HEK293T (cell line): Measurements from ENCODE around the gene UBE3D.

Experiments used
- CTCF ChIA-PET: fragments of 350-600 bp; formaldehyde crosslinking; extraction: SDS; loops from one replicate; lab custom pipeline; 2021; ENCODE audit warnings: antibody characterized with exemption, inconsistent platforms; lab: Yijun Ruan, JAX
- POLR2A ChIA-PET: fragments of 350-600 bp; formaldehyde crosslinking; extraction: SDS; loops from one replicate; lab custom pipeline; 2020; ENCODE audit warnings: antibody characterized with exemption, inconsistent platforms; lab: Yijun Ruan, JAX
- DNase-seq: peaks from one replicate; pipeline ENCODE4 v3.0.0; 2012; ENCODE audit warnings: mixed read lengths; ENCODE audit errors: extremely low spot score
- ARNT ChIP-seq: fragments of 450-650 bp; IDR thresholded peaks from 2 replicates; pipeline ENCODE4 v1.6.1; 2017; ENCODE audit warnings: mild to moderate bottlenecking
- BHLHE40 ChIP-seq: fragments of 450-650 bp; IDR thresholded peaks from 2 replicates; pipeline ENCODE4 v1.6.1; 2016; ENCODE audit warnings: mild to moderate bottlenecking, moderate library complexity, borderline replicate concordance
- CTBP1 ChIP-seq: fragments of 450-650 bp; IDR thresholded peaks from 2 replicates; pipeline ENCODE4 v1.6.1; 2016; ENCODE audit warnings: borderline replicate concordance
- ELF4 ChIP-seq: fragments of 450-650 bp; IDR thresholded peaks from 2 replicates; pipeline ENCODE4 v1.6.1; 2017; ENCODE audit warnings: antibody characterized with exemption
- FOXA1 ChIP-seq: fragments of 450-650 bp; IDR thresholded peaks from 2 replicates; pipeline ENCODE4 v1.6.1; 2016; ENCODE audit warnings: mild to moderate bottlenecking
- FOXK2 ChIP-seq: fragments of 450-650 bp; IDR thresholded peaks from 2 replicates; pipeline ENCODE4 v1.6.1; 2016; ENCODE audit warnings: mild to moderate bottlenecking
- FOXM1 ChIP-seq: fragments of 450-650 bp; IDR thresholded peaks from 2 replicates; pipeline ENCODE4 v1.6.1; 2017; ENCODE audit warnings: mild to moderate bottlenecking, borderline replicate concordance
- HDGF ChIP-seq: fragments of 450-650 bp; IDR thresholded peaks from 2 replicates; pipeline ENCODE4 v1.6.1; 2017; ENCODE audit warnings: antibody characterized with exemption, borderline replicate concordance
- L3MBTL2 ChIP-seq: fragments of 450-650 bp; conservative IDR thresholded peaks from 2 replicates; pipeline ENCODE4 v1.6.1; 2016; ENCODE audit warnings: mild to moderate bottlenecking
- LEF1 ChIP-seq: fragments of 450-650 bp; IDR thresholded peaks from 2 replicates; pipeline ENCODE4 v1.6.1; 2017; ENCODE audit warnings: mild to moderate bottlenecking, borderline replicate concordance
- NFRKB ChIP-seq: fragments of 450-650 bp; IDR thresholded peaks from 2 replicates; pipeline ENCODE4 v1.6.1; 2016; ENCODE audit warnings: mild to moderate bottlenecking, moderate library complexity
- PKNOX1 ChIP-seq: fragments of 450-650 bp; IDR thresholded peaks from 2 replicates; pipeline ENCODE4 v1.6.1; 2016
- SP1 ChIP-seq: fragments of 450-650 bp; IDR thresholded peaks from 2 replicates; pipeline ENCODE4 v1.6.1; 2017
- SUZ12 ChIP-seq: fragments of 450-650 bp; IDR thresholded peaks from 2 replicates; pipeline ENCODE4 v1.6.1; 2016; ENCODE audit warnings: mild to moderate bottlenecking
- TARDBP ChIP-seq: fragments of 450-650 bp; IDR thresholded peaks from 2 replicates; pipeline ENCODE4 v1.6.1; 2016
- ZNF384 ChIP-seq: fragments of 450-650 bp; IDR thresholded peaks from 2 replicates; pipeline ENCODE4 v1.6.1; 2016

UBE3D gene

GRCh38 chr6:83073615-83074014, 8.0 kb upstream of the UBE3D start:
- no peak for TF ChIP-seq ARNT
- no peak for TF ChIP-seq HDGF
- no peak for TF ChIP-seq NFRKB
- TF ChIP-seq ZNF384 = no peak
- TF ChIP-seq TARDBP = no peak
- no peak for TF ChIP-seq L3MBTL2
- TF ChIP-seq ELF4 = no peak
- TF ChIP-seq LEF1 = no peak
- TF ChIP-seq CTBP1 = no peak
- TF ChIP-seq FOXK2 = no peak
- no peak for TF ChIP-seq PKNOX1
- TF ChIP-seq FOXA1 = no peak
- TF ChIP-seq SUZ12 = no peak
- TF ChIP-seq BHLHE40 = no peak
- no peak for TF ChIP-seq SP1
- POLR2A ChIA-PET = no interaction called here
- CTCF ChIA-PET = interaction anchor here (0.7 kb wide), 1 partner anchor 37 kb away, joined by 3 read pairs; no protein-coding TSS in a partner anchor
- no peak for DNase-seq

- TF ChIP-seq BHLHE40 (no peak), L3MBTL2 (no peak), SP1 (no peak), PKNOX1 (no peak), ELF4 (no peak), HDGF (no peak), FOXM1 (no peak)
- ChIA-PET POLR2A (no interaction called here), CTCF (no interaction called here)
- no peak for DNase-seq
Measured at GRCh38 chr6:83072726-83073125, 7.1 kb upstream of the UBE3D start.

- DNase-seq = no peak
- TF ChIP-seq FOXK2 = no peak
- no peak for TF ChIP-seq LEF1
- TF ChIP-seq BHLHE40 = no peak
- no peak for TF ChIP-seq ZNF384
- TF ChIP-seq ELF4 = no peak
- no peak for TF ChIP-seq ARNT
- TF ChIP-seq SP1 = no peak
- TF ChIP-seq PKNOX1 = no peak
- no peak for TF ChIP-seq CTBP1
- no peak for TF ChIP-seq SUZ12
- TF ChIP-seq FOXM1 = no peak
- TF ChIP-seq L3MBTL2 = no peak
- TF ChIP-seq TARDBP = no peak
- ChIA-PET POLR2A (no interaction called here), CTCF (interaction anchor here (0.6 kb wide), 1 partner anchor 143 kb away, joined by 3 read pairs; no protein-coding TSS in a partner anchor)
Measured at GRCh38 chr6:83071707-83072106, 6.1 kb upstream of the UBE3D start.

GRCh38 chr6:83071023-83071422, 5.4 kb upstream of the UBE3D start:
- POLR2A ChIA-PET = no interaction called here
- CTCF ChIA-PET = no interaction called here
- TF ChIP-seq HDGF = no peak
- no peak for TF ChIP-seq L3MBTL2
- no peak for TF ChIP-seq BHLHE40
- TF ChIP-seq SUZ12 = no peak
- TF ChIP-seq ELF4 = no peak
- TF ChIP-seq TARDBP = no peak
- no peak for TF ChIP-seq ARNT
- no peak for TF ChIP-seq CTBP1
- no peak for TF ChIP-seq FOXM1
- TF ChIP-seq NFRKB = no peak
- no peak for DNase-seq

GRCh38 chr6:83069633-83070032, 4.0 kb upstream of the UBE3D start:
- no peak for DNase-seq
- TF ChIP-seq FOXA1 (no peak), ZNF384 (no peak), HDGF (no peak), FOXK2 (no peak), PKNOX1 (no peak), BHLHE40 (no peak), FOXM1 (no peak)
- POLR2A ChIA-PET = no interaction called here
- CTCF ChIA-PET = interaction anchor here (0.7 to 5.6 kb wide), 2 partner anchors 80 to 443 kb away, joined by 3 to 51 read pairs; partner anchors contain the start of gene PRSS35

- ChIA-PET CTCF (interaction anchor here (1.9 to 5.6 kb wide), 3 partner anchors 147 to 820 kb away, joined by 11 to 55 read pairs (median 51); partner anchors contain the start of gene PRSS35), POLR2A (interaction anchor here (1.7 kb wide), 1 partner anchor 125 kb away, joined by 5 read pairs; the partner anchor contains the start of genes PGM3 and RWDD2A)
- TF ChIP-seq LEF1 (no peak), NFRKB (no peak), ELF4 (no peak), SUZ12 (no peak), FOXM1 (no peak), ZNF384 (no peak)
- no peak for DNase-seq
Measured at GRCh38 chr6:83068616-83069015, 3.0 kb upstream of the UBE3D start.
